H1 (cell line): ENCODE results near the gene GALNT18. TPM values are rescaled to one million over a fixed set of nuclear protein-coding genes. Genes with fewer than 3 reads are reported as not detected.

ENCODE experiments used
- CTCF ChIA-PET: fragments of 300-600 bp; sonication (Branson Sonifier 250); formaldehyde crosslinking; loops from one replicate; lab custom pipeline; 2021; ENCODE audit not compliant: partially characterized antibody; lab: Charles Lee
- POLR2A ChIA-PET: fragments of 300-600 bp; sonication (Branson Sonifier 250); formaldehyde crosslinking; loops from one replicate; lab custom pipeline; 2021; ENCODE audit warnings: inconsistent platforms; ENCODE audit not compliant: partially characterized antibody; lab: Charles Lee
- DNase-seq, 2 experiments: peaks; one replicate each; pipeline versions ENCODE4 v3.0.0 to v3.0.0-alpha.2; 2010 to 2022; ENCODE audit warnings: low spot score in 2 of 2, low read depth in 1 of 2, mixed read lengths in 1 of 2
- FAIRE-seq: peaks from 2 replicates; lab custom pipeline; 2011; peaks lifted over from hg19 to GRCh38; lab: Jason Lieb, UNC
- H2AFZ ChIP-seq: 2 replicates; pipeline ENCODE4 v1.8.1; 2012; ENCODE audit warnings: low read length, inconsistent platforms
- H2AK5ac ChIP-seq: 2 replicates; pipeline ENCODE4 v1.6.1; 2013; ENCODE audit warnings: low read depth, low read length
- H2BK120ac ChIP-seq: replicated peaks from 2 replicates; pipeline ENCODE3; 2013; ENCODE audit warnings: low read depth, low read length, inconsistent platforms
- H2BK12ac ChIP-seq: 2 replicates; pipeline ENCODE4 v1.6.1; 2013; ENCODE audit warnings: low read depth, low read length
- H2BK15ac ChIP-seq: 2 replicates; pipeline ENCODE4 v1.6.1; 2013; ENCODE audit warnings: low read length
- H2BK20ac ChIP-seq: 2 replicates; pipeline ENCODE4 v1.6.1; 2013; ENCODE audit warnings: low read length
- H2BK5ac ChIP-seq: 2 replicates; pipeline ENCODE4 v1.6.1; 2013; ENCODE audit warnings: low read depth, low read length
- H3K14ac ChIP-seq: 2 replicates; pipeline ENCODE4 v1.6.1; 2013; ENCODE audit warnings: inconsistent platforms; ENCODE audit not compliant: insufficient read length
- H3K18ac ChIP-seq: 2 replicates; pipeline ENCODE4 v1.6.1; 2013; ENCODE audit warnings: low read length; ENCODE audit errors: extremely low read depth
- H3K23ac ChIP-seq: 2 replicates; pipeline ENCODE4 v1.6.1; 2013; ENCODE audit warnings: inconsistent platforms; ENCODE audit not compliant: insufficient read length
- H3K23me2 ChIP-seq: 2 replicates; pipeline ENCODE4 v1.6.1; 2013; ENCODE audit warnings: low read depth, low read length
- H3K27ac ChIP-seq: 2 replicates; pipeline ENCODE4 v1.6.1; 2011; ENCODE audit warnings: low read depth, low read length, inconsistent platforms
- H3K27me3 ChIP-seq, 4 experiments: replicated peaks in 1 of 4; 1 replicate in 1 of 4; 2 replicates in 3 of 4; pipeline versions ENCODE4 v1.6.1 to v1.8.1; 2011 to 2013; ENCODE audit warnings: low read length in 3 of 4, mild to moderate bottlenecking in 3 of 4, inconsistent platforms in 2 of 4, mixed read lengths in 2 of 4, moderate library complexity in 1 of 4; ENCODE audit not compliant: control insufficient read depth in 3 of 4, insufficient read depth in 3 of 4; ENCODE audit errors: extremely low read depth in 1 of 4
- H3K36me3 ChIP-seq, 4 experiments: 2 replicates each; pipeline versions ENCODE4 v1.6.1 to v1.8.1; 2011 to 2013; ENCODE audit warnings: mild to moderate bottlenecking in 4 of 4, low read length in 3 of 4, moderate library complexity in 2 of 4, control low read depth in 1 of 4, inconsistent platforms in 1 of 4; ENCODE audit not compliant: insufficient read depth in 4 of 4, control insufficient read depth in 2 of 4
- H3K4ac ChIP-seq: replicated peaks from 2 replicates; pipeline ENCODE3; 2013; ENCODE audit warnings: low read length, low read depth, mixed read lengths, inconsistent platforms; ENCODE audit not compliant: insufficient read length
- H3K4me1 ChIP-seq, 4 experiments: replicated peaks in 1 of 4; 1 replicate in 1 of 4; 2 replicates in 3 of 4; pipeline versions ENCODE4 v1.6.1 to v1.8.1; 2011 to 2013; ENCODE audit warnings: low read length in 3 of 4, inconsistent platforms in 2 of 4, mixed read lengths in 1 of 4; ENCODE audit not compliant: insufficient read depth in 4 of 4, control insufficient read depth in 3 of 4
- H3K4me2 ChIP-seq, 2 experiments: 2 replicates each; pipeline versions ENCODE4 v1.6.1 to v1.8.1; 2011 to 2013; ENCODE audit warnings: low read depth in 2 of 2, low read length in 2 of 2, control low read depth in 1 of 2, inconsistent platforms in 1 of 2, mild to moderate bottlenecking in 1 of 2; ENCODE audit not compliant: insufficient read depth in 1 of 2
- H3K4me3 ChIP-seq, 4 experiments: fragments of 200-600, 300-600 bp in 1 of 4; sonication (generic), shearing (Covaris generic), sonication (Bioruptor Twin) in 1 of 4; 2 replicates each; pipeline versions ENCODE4 v1.5.1 to v1.8.1; 2011 to 2016; ENCODE audit warnings: low read length in 4 of 4, low read depth in 3 of 4, control low read depth in 2 of 4, inconsistent platforms in 2 of 4, mild to moderate bottlenecking in 2 of 4, mixed read lengths in 1 of 4, moderate library complexity in 1 of 4; ENCODE audit not compliant: insufficient read depth in 2 of 4; ENCODE audit errors: extremely low read depth in 1 of 4
- H3K56ac ChIP-seq: replicated peaks from 2 replicates; pipeline ENCODE3; 2013; ENCODE audit warnings: low read depth, mild to moderate bottlenecking, mixed read lengths, low read length, inconsistent platforms; ENCODE audit not compliant: insufficient read length
- H3K79me1 ChIP-seq: 2 replicates; pipeline ENCODE4 v1.6.1; 2013; ENCODE audit warnings: low read depth, low read length, control low read depth
- H3K79me2 ChIP-seq, 2 experiments: 2 replicates each; pipeline versions ENCODE4 v1.6.1 to v1.8.1; 2012 to 2013; ENCODE audit warnings: low read length in 2 of 2, mild to moderate bottlenecking in 2 of 2, inconsistent platforms in 1 of 2; ENCODE audit not compliant: insufficient read depth in 2 of 2, control insufficient read depth in 1 of 2
- H3K9ac ChIP-seq, 4 experiments: replicated peaks in 1 of 4; 1 replicate in 1 of 4; 2 replicates in 3 of 4; pipeline versions ENCODE4 v1.6.1 to v1.8.1; 2011 to 2013; ENCODE audit warnings: low read depth in 3 of 4, low read length in 3 of 4, control low read depth in 2 of 4, mild to moderate bottlenecking in 2 of 4, moderate library complexity in 2 of 4, inconsistent platforms in 1 of 4; ENCODE audit errors: extremely low read depth in 1 of 4
- H3K9me3 ChIP-seq, 2 experiments: 2 replicates each; pipeline versions ENCODE4 v1.6.1 to v1.8.1; 2012 to 2013; ENCODE audit warnings: mild to moderate bottlenecking in 2 of 2, moderate library complexity in 2 of 2, control low read depth in 1 of 2, inconsistent platforms in 1 of 2, low read depth in 1 of 2, low read length in 1 of 2, mixed read lengths in 1 of 2; ENCODE audit not compliant: insufficient read depth in 2 of 2
- H4K20me1 ChIP-seq, 2 experiments: replicated peaks in 1 of 2; 2 replicates each; pipeline versions ENCODE3 to v1.8.1; 2011 to 2013; ENCODE audit warnings: inconsistent platforms in 2 of 2, low read length in 2 of 2, mild to moderate bottlenecking in 1 of 2; ENCODE audit not compliant: insufficient read depth in 2 of 2, control insufficient read depth in 1 of 2
- H4K5ac ChIP-seq: 2 replicates; pipeline ENCODE4 v1.6.1; 2013; ENCODE audit warnings: low read length, low read depth, mixed read lengths, inconsistent platforms; ENCODE audit not compliant: insufficient read length
- H4K8ac ChIP-seq: 2 replicates; pipeline ENCODE4 v1.8.0; 2013; ENCODE audit warnings: mild to moderate bottlenecking, moderate library complexity, low read length, inconsistent platforms; ENCODE audit not compliant: insufficient read depth; ENCODE audit errors: extremely low read depth
- H4K91ac ChIP-seq: replicated peaks from 2 replicates; pipeline ENCODE3; 2013; ENCODE audit warnings: low read length, mixed read lengths, inconsistent platforms; ENCODE audit not compliant: insufficient read length
- POU5F1 ChIP-seq: IDR thresholded peaks from 2 replicates; pipeline ENCODE4 v1.6.1; 2011; ENCODE audit warnings: low read depth, mild to moderate bottlenecking, low read length, moderate library complexity
- SRF ChIP-seq: IDR thresholded peaks from 2 replicates; pipeline ENCODE4 v1.6.1; 2011; ENCODE audit warnings: mild to moderate bottlenecking, low read depth, low read length, moderate library complexity
- WGBS, 2 experiments: shearing (Covaris generic) in 1 of 2; methylation state at CpG; one replicate each; pipeline versions ENCODE4 v1.1.6 to v1.1.7; 2013 to 2015; ENCODE audit warnings: low lambda C conversion rate in 2 of 2, mixed read lengths in 2 of 2, inconsistent platforms in 1 of 2, low coverage in 1 of 2, missing lambda C conversion rate in 1 of 2; ENCODE audit not compliant: insufficient replicate concordance in 2 of 2, insufficient coverage in 1 of 2, insufficient read length in 1 of 2; ENCODE audit errors: extremely low coverage in 1 of 2, missing lambda C conversion rate in 1 of 2; 5-methylcytosine and 5-hydroxymethylcytosine counted together
- polyA plus RNA-seq, 7 experiments: library from polyadenylated mRNA; depleted of rRNA in 3 of 7; stranded (reverse) in 5 of 7; unstranded in 2 of 7; fragments of >200 nt in 5 of 7; fragments of 200-250 nt in 2 of 7; gene quantifications; 1 replicate in 5 of 7; 2 replicates in 1 of 7; 4 replicates in 1 of 7; pipeline versions ENCODE4 v1.2.1 to v1.2.3, GENCODE V29; 2011 to 2013; ENCODE audit warnings: missing spikeins in 2 of 7, mixed read lengths in 2 of 7
- total RNA-seq: library from RNA; stranded (reverse); fragmentation: NEBNext Ultra II Directional; extraction: Animal tissue kit (Norgen Biotek cat#: 25700); gene quantifications from 2 replicates; pipeline ENCODE4 v1.2.1, GENCODE V29; 2021

The GALNT18 gene
- total and polyA plus RNA-seq, 2 of the 8 experiments (the other 6 are each of a cell fraction or from before 2014, with no cell fraction given): 6.0 to 9.4 TPM

DNA sequence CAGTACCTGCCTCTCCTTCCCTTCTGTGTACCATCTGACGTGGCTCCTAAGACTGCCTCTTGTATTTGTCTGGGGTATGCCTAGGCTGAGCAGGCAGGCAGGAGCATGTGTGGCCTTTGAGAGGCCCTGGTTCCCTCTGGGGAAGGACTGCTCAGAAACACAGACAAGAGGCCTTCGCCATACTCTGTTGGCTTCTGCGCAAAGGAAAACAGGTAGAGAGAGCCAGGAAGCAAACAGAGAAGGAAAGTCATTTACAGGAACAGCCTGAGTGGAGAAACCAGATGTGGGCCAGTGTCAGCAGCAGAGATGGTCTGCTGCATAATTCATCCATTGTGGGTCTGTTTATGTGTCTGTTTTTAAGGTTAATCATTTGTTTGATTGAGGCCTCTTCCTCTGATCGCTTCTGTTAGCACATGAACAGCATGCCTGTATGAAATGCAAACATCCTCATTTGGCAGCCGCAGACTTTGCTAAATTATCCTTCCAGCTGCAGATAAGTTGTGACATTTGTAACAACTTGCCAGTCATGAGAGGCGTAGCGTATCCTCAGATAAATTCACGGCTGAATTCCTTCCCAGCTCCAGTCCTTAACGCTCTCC, 119.4 kb downstream of the GALNT18 start:
- 77% methylated on average over 9 of the region's 9 CpGs; no CpG with 5 or more reads in 1 of the 2 experiments for WGBS, 2 experiments
- Histone ChIP-seq H3K23ac (no peak overlapping the region), H2BK5ac (no peak overlapping the region), H2BK120ac (no peak overlapping the region), H2AK5ac (no peak overlapping the region), H3K9me3 (no peaks in the 10 kb centered on the region), H3K56ac (no peak overlapping the region), H3K4me3 (no peak overlapping the region), H2BK20ac (no peak overlapping the region), H3K79me1 (no peaks in the 10 kb centered on the region; the same call in 1 of the 2 replicates), H4K91ac (no peak overlapping the region), H3K23me2 (no peaks in the 10 kb centered on the region), H3K18ac (no peak overlapping the region), H2BK15ac (no peak overlapping the region), H3K14ac (no peak overlapping the region), H4K8ac (no peak overlapping the region), H4K5ac (no peak overlapping the region), H2AFZ (no peak overlapping the region), H3K27me3 (no peaks in the 10 kb centered on the region), H2BK12ac (no peak overlapping the region), H3K36me3 (no peaks in the 10 kb centered on the region), H3K4me1 (peaks cover 4 to 14% (median 10%) of the 10 kb centered on the region in 4 experiments; a peak in 6 of 7 replicates), H4K20me1 (no peaks in the 10 kb centered on the region), H3K27ac (no peak overlapping the region), H3K79me2 (no peaks in the 10 kb centered on the region), H3K4me2 (no peak overlapping the region), H3K4ac (no peak overlapping the region), H3K9ac (no peak overlapping the region)
- FAIRE-seq (no peak), DNase-seq (no peak)
- ChIA-PET CTCF (interaction anchor here (1.1 to 2.0 kb wide), 4 partner anchors 10 to 285 kb away, joined by 3 to 4 read pairs (median 3); no protein-coding TSS in a partner anchor), POLR2A (interaction anchor here (2.1 kb wide), 1 partner anchor 9 kb away, joined by 4 read pairs; no protein-coding TSS in a partner anchor)
- no peak for TF ChIP-seq POU5F1
- no peak for TF ChIP-seq SRF
